ENCODE results near the gene TTC23.

TTC23 gene

GRCh38 chr15:99143655-99144610 lies 105.4 kb downstream of the TTC23 start:
- in situ Hi-C loops (cut with HindIII; ENCODE audit: low sequenced_read_pairs): no loop called here

- in situ Hi-C loops (cut with HindIII; ENCODE audit: low sequenced_read_pairs): no loop called here
These were observed 106.1 kb downstream of the TTC23 start for GRCh38 chr15:99143242-99143641.

GRCh38 chr15:99142562-99142961 lies 106.8 kb downstream of the TTC23 start:
- in situ Hi-C loops (cut with HindIII; ENCODE audit: low sequenced_read_pairs): no loop called here

GRCh38 chr15:99141943-99142342 lies 107.4 kb downstream of the TTC23 start:
- in situ Hi-C loops (cut with HindIII; ENCODE audit: low sequenced_read_pairs): no loop called here

- in situ Hi-C loops (cut with HindIII; ENCODE audit: low sequenced_read_pairs): no loop called here
These were observed 108.8 kb downstream of the TTC23 start for GRCh38 chr15:99140590-99140989.

- in situ Hi-C loops (cut with HindIII; ENCODE audit: low sequenced_read_pairs): no loop called here
These were observed 110.1 kb downstream of the TTC23 start for GRCh38 chr15:99139276-99139675.

- in situ Hi-C loops (cut with HindIII; ENCODE audit: low sequenced_read_pairs): no loop called here
These were observed 110.8 kb downstream of the TTC23 start for GRCh38 chr15:99138491-99138982.

GRCh38 chr15:99137877-99138276 lies 111.5 kb downstream of the TTC23 start:
- in situ Hi-C loops (cut with HindIII; ENCODE audit: low sequenced_read_pairs): no loop called here

GRCh38 chr15:99137111-99137546 lies 112.3 kb downstream of the TTC23 start:
- in situ Hi-C loops (cut with HindIII; ENCODE audit: low sequenced_read_pairs): no loop called here

GRCh38 chr15:99135194-99135593 lies 114.2 kb downstream of the TTC23 start:
- in situ Hi-C loops (cut with HindIII; ENCODE audit: low sequenced_read_pairs): no loop called here

- in situ Hi-C loops (cut with HindIII; ENCODE audit: low sequenced_read_pairs): no loop called here
These were observed 115.0 kb downstream of the TTC23 start for GRCh38 chr15:99134317-99134821.

GRCh38 chr15:99132634-99133287 lies 116.6 kb downstream of the TTC23 start:
- in situ Hi-C loops (cut with HindIII; ENCODE audit: low sequenced_read_pairs): no loop called here

- in situ Hi-C loops (cut with HindIII; ENCODE audit: low sequenced_read_pairs): no loop called here
These were observed 117.3 kb downstream of the TTC23 start for GRCh38 chr15:99132122-99132521.

- in situ Hi-C loops (cut with HindIII; ENCODE audit: low sequenced_read_pairs): no loop called here
These were observed 117.8 kb downstream of the TTC23 start for GRCh38 chr15:99131441-99132023.

GRCh38 chr15:99130765-99131440 lies 118.5 kb downstream of the TTC23 start:
- in situ Hi-C loops (cut with HindIII; ENCODE audit: low sequenced_read_pairs): no loop called here

GRCh38 chr15:99130314-99130713 lies 119.1 kb downstream of the TTC23 start:
- in situ Hi-C loops (cut with HindIII; ENCODE audit: low sequenced_read_pairs): no loop called here

- in situ Hi-C loops (cut with HindIII; ENCODE audit: low sequenced_read_pairs): no loop called here
These were observed 119.7 kb downstream of the TTC23 start for GRCh38 chr15:99129644-99130043.

- in situ Hi-C loops (cut with HindIII; ENCODE audit: low sequenced_read_pairs): no loop called here
These were observed 121.0 kb downstream of the TTC23 start for GRCh38 chr15:99128411-99128810.

GRCh38 chr15:99127773-99128172 lies 121.6 kb downstream of the TTC23 start:
- in situ Hi-C loops (cut with HindIII; ENCODE audit: low sequenced_read_pairs): no loop called here

GRCh38 chr15:99126930-99127329 lies 122.5 kb downstream of the TTC23 start:
- in situ Hi-C loops (cut with HindIII; ENCODE audit: low sequenced_read_pairs): no loop called here

- in situ Hi-C loops (cut with HindIII; ENCODE audit: low sequenced_read_pairs): no loop called here
These were observed 123.2 kb downstream of the TTC23 start for GRCh38 chr15:99126131-99126588.
